Measurements from ENCODE around the gene IGSF9B.

GRCh38 chr11:133896028-133896427 is 60.7 kb downstream of the IGSF9B start:
- TF ChIP-seq TAF1 (IDR thresholded peaks at IDR 0.05; ENCODE audit: borderline replicate concordance, low read depth, low read length) (no peak), POLR2A (IDR thresholded peaks at IDR 0.05; ENCODE audit: low read depth, low read length) (no peak), POLR2AphosphoS5 (IDR thresholded peaks at IDR 0.05; ENCODE audit: low read depth, low read length) (no peak)
